HFFc6 (cell line): Measurements from ENCODE around the gene BGLAP. TPM values are rescaled to one million over a fixed set of nuclear protein-coding genes. Genes with fewer than 3 reads are reported as not detected.

ENCODE experiments used
- DNase-seq: peaks from one replicate; pipeline ENCODE4 v3.0.0-alpha.2; 2018
- H3K27ac Mint-ChIP-seq: 2 replicates; pipeline ENCODE4 v1.8.0; 2020; ENCODE audit warnings: mild to moderate bottlenecking, mixed read lengths
- H3K27me3 Mint-ChIP-seq: 2 replicates; pipeline ENCODE4 v1.8.0; 2021; ENCODE audit warnings: mild to moderate bottlenecking, moderate library complexity, mixed read lengths; ENCODE audit not compliant: insufficient read depth
- H3K36me3 Mint-ChIP-seq: 2 replicates; pipeline ENCODE4 v1.8.0; 2021; ENCODE audit warnings: low read depth, mixed read lengths
- H3K4me1 Mint-ChIP-seq: 2 replicates; pipeline ENCODE4 v1.8.0; 2020; ENCODE audit warnings: low read depth, mixed read lengths
- H3K4me3 Mint-ChIP-seq: 2 replicates; pipeline ENCODE4 v1.8.0; 2020; ENCODE audit warnings: mild to moderate bottlenecking, moderate library complexity, mixed read lengths
- H3K9me3 Mint-ChIP-seq: 2 replicates; pipeline ENCODE4 v1.8.0; 2020; ENCODE audit warnings: mild to moderate bottlenecking, mixed read lengths
- total RNA-seq, 6 experiments: library from RNA; stranded (reverse); fragmentation: NEBNext Ultra II Directional; extraction: Animal tissue kit (Norgen Biotek cat#: 25700); gene quantifications; 2 replicates in 1 of 6; 3 replicates in 5 of 6; pipeline ENCODE4 v1.2.3, GENCODE V29; 2021
- TF ChIP-seq, protein P1 (sequence below): fragments of 200-600 bp; sonication (generic); IDR thresholded peaks from 2 replicates; pipeline ENCODE4 v1.5.0; 2021; ENCODE audit warnings: antibody characterized with exemption, mild to moderate bottlenecking

The BGLAP gene
- total RNA-seq, 6 experiments from 2014 or later = 0.40 to 0.62 TPM; not detected in 4

DNA sequence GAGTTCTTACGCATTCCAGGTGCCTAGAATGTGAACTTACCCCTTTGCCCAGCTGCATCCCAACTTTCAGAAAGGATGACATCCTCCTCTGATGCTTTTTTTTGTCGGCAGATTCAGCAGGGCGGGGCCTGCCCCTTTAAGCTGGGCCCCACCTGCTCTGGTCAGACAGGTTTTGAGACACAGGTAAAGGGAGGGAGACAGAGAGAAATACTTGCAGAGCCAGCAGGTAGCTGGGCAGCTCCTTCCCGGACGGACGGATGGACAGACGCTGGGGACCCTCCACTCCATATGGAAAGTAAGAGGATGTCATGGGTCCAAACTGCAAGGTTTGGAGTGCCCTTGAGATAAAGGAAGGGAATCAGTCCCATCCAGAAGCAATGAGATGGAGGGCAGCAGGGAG lies 42.1 kb downstream of the BGLAP start, which contains the start of gene TMEM79:
Gene TMEM79 (plus strand): TSS at position 214 of the 400 bp plus-strand sequence. CDS start 902 bp downstream, outside the sequence.
- Mint-ChIP-seq H3K27me3 (peaks cover 6% of the 10 kb centered on the region), H3K4me1 (peaks cover 40% of the 10 kb centered on the region), H3K4me3 (peak within 1 kb of the TSS; percentile 90), H3K36me3 (no peaks in the 10 kb centered on the region), H3K9me3 (no peaks in the 10 kb centered on the region), H3K27ac (peak within 1 kb of the TSS; percentile 76)
- TF ChIP-seq, protein P1, sequence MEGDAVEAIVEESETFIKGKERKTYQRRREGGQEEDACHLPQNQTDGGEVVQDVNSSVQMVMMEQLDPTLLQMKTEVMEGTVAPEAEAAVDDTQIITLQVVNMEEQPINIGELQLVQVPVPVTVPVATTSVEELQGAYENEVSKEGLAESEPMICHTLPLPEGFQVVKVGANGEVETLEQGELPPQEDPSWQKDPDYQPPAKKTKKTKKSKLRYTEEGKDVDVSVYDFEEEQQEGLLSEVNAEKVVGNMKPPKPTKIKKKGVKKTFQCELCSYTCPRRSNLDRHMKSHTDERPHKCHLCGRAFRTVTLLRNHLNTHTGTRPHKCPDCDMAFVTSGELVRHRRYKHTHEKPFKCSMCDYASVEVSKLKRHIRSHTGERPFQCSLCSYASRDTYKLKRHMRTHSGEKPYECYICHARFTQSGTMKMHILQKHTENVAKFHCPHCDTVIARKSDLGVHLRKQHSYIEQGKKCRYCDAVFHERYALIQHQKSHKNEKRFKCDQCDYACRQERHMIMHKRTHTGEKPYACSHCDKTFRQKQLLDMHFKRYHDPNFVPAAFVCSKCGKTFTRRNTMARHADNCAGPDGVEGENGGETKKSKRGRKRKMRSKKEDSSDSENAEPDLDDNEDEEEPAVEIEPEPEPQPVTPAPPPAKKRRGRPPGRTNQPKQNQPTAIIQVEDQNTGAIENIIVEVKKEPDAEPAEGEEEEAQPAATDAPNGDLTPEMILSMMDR = no peak
- DNase-seq = no peak

DNA sequence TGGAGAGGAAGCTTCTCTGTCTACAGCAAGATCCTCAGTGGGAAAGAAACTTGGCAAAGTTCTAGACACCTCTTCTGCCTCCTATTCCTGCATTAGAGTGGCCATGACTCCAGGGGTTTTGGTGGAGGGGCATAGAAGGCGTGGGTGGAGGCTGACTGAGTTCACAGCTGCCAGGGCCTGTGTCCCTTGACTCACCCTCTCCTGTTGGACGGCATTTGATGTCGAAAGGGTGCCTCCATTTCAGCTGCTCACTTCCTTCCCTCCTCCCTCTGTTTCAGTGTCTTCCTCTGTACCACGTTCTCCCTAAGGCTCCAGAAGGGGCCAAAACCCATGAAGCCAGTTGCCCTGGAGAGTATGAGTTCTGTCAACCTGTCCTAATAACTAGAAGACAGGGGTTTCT lies 42.8 kb downstream of the BGLAP start:
- no peak for DNase-seq
- H3K9me3 Mint-ChIP-seq = no peaks in the 10 kb centered on the region
- peaks cover 2% of the 10 kb centered on the region; the same call in 1 of the 2 replicates for H3K36me3 Mint-ChIP-seq
- H3K4me3 Mint-ChIP-seq = peak overlapping the region; percentile 90; the same call in 1 of the 2 replicates
- peaks cover 6% of the 10 kb centered on the region for H3K27me3 Mint-ChIP-seq
- H3K4me1 Mint-ChIP-seq = peaks cover 40% of the 10 kb centered on the region
- TF ChIP-seq, protein P1 = no peak
- H3K27ac Mint-ChIP-seq = peak overlapping the region; percentile 58; the same call in 1 of the 2 replicates

DNA sequence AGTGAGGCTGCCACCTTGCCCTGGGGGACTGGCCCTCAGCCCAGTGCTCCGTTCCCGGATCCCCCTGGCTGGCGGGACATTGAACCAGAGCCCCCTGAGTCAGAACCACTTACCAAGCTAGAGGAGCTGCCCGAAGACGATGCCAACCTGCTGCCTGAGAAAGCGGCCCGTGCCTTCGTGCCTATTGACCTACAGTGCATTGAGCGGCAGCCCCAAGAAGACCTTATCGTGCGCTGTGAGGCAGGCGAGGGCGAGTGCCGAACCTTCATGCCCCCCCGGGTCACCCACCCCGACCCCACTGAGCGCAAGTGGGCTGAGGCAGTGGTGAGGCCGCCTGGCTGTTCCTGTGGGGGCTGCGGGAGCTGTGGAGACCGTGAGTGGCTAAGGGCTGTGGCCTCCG lies 43.5 kb downstream of the BGLAP start:
- H3K27me3 Mint-ChIP-seq = peaks cover 6% of the 10 kb centered on the region
- H3K36me3 Mint-ChIP-seq = peaks cover 4% of the 10 kb centered on the region; the same call in 1 of the 2 replicates
- no peak for DNase-seq
- TF ChIP-seq, protein P1 = no peak
- no peaks in the 10 kb centered on the region for H3K9me3 Mint-ChIP-seq
- H3K27ac Mint-ChIP-seq = no peak overlapping the region
- H3K4me3 Mint-ChIP-seq = no peak overlapping the region
- H3K4me1 Mint-ChIP-seq = peaks cover 34% of the 10 kb centered on the region

DNA sequence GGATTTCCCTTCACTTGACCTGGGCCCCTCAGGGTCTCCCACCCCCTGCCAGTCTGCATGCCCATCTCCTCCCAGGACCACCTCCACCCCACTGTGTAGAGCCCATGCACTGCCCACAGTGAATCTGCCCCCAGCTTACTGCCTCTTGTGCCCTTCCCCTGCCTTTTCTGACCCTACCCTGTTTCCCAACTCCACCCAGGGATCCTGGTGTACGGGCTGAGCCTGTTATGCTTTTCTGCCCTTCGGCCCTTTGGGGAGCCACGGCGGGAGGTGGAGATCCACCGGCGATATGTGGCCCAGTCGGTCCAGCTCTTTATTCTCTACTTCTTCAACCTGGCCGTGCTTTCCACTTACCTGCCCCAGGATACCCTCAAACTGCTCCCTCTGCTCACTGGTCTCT lies 44.1 kb downstream of the BGLAP start:
- DNase-seq = no peak
- Mint-ChIP-seq H3K9me3 (no peaks in the 10 kb centered on the region), H3K4me3 (no peak overlapping the region), H3K36me3 (peaks cover 4% of the 10 kb centered on the region; the same call in 1 of the 2 replicates), H3K4me1 (peaks cover 32% of the 10 kb centered on the region), H3K27me3 (peaks cover 8% of the 10 kb centered on the region), H3K27ac (no peak overlapping the region)
- TF ChIP-seq, protein P1 = no peak

DNA sequence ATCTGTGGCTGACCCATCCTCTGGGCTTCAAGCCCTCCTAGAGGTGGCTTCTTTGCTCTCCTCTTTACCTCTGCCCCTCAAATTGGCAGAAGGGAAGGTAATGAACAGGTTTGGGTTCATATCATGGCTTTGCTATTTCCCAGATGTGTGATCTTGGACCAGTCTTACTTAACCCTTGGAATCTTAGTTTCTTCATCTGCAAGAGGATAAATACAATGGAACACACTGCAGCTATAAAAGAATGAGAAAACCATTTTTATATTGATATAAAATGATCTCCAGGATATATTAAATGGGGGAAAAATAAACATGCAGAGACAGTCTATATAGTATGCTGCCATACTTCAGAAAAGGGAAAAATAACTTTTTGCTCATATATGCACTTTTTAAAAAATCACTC lies 47.9 kb downstream of the BGLAP start:
- peaks cover 4% of the 10 kb centered on the region; the same call in 1 of the 2 replicates for H3K36me3 Mint-ChIP-seq
- no peak overlapping the region for H3K27ac Mint-ChIP-seq
- H3K4me3 Mint-ChIP-seq = no peak overlapping the region
- TF ChIP-seq, protein P1 = no peak
- H3K4me1 Mint-ChIP-seq = peaks cover 27% of the 10 kb centered on the region
- H3K9me3 Mint-ChIP-seq = no peaks in the 10 kb centered on the region
- no peak for DNase-seq
- H3K27me3 Mint-ChIP-seq = peaks cover 2% of the 10 kb centered on the region
